Cardiac muscle cell (in vitro differentiated cells and primary cell): ENCODE measurements around the gene TUSC1. TPM values are rescaled to one million over a fixed set of nuclear protein-coding genes. Genes with fewer than 3 reads are reported as not detected.

Experiments
- DNase-seq, 2 donors: peaks; one replicate each; pipeline versions ENCODE4 v3.0.0 to v3.0.0-alpha.2; 2010 to 2017; ENCODE audit warnings: low read depth in 1 of 2, low spot score in 1 of 2
- H3K27ac ChIP-seq: fragments of 200-600 bp; sonication (generic); 2 replicates; pipeline ENCODE4 v1.5.1; 2016
- H3K27me3 ChIP-seq: fragments of 200-600 bp; sonication (generic); 2 replicates; pipeline ENCODE4 v1.6.0; 2016; ENCODE audit warnings: control low read depth
- H3K36me3 ChIP-seq: fragments of 200-600 bp; sonication (generic); 2 replicates; pipeline ENCODE4 v1.5.1; 2016; ENCODE audit warnings: control low read depth
- H3K4me1 ChIP-seq: fragments of 200-600 bp; sonication (generic); 2 replicates; pipeline ENCODE4 v1.8.1; 2017; ENCODE audit warnings: low read depth, mild to moderate bottlenecking, mixed run types
- H3K4me3 ChIP-seq: fragments of 200-600 bp; sonication (generic); 2 replicates; pipeline ENCODE4 v1.5.1; 2016; ENCODE audit warnings: mild to moderate bottlenecking
- H3K9me3 ChIP-seq: fragments of 200-600 bp; sonication (generic); 2 replicates; pipeline ENCODE4 v1.5.1; 2017; ENCODE audit warnings: low read depth, mild to moderate bottlenecking, control low read depth
- CTCF ChIP-seq: IDR thresholded peaks from 2 replicates; pipeline ENCODE4 v1.5.1; 2012; ENCODE audit warnings: low read depth, mild to moderate bottlenecking, low read length
- polyA plus RNA-seq: library from polyadenylated mRNA; unstranded; fragments of >200 nt; fragmentation: Nextera tagmentation; extraction: Ambion mirVana; gene quantifications from 2 replicates; pipeline ENCODE4 v1.2.1, GENCODE V29; 2016
- total RNA-seq: library from RNA; depleted of rRNA; stranded (reverse); fragments of >200 nt; gene quantifications from 2 replicates; pipeline ENCODE4 v1.2.3, GENCODE V29; 2016

Gene TUSC1
- total RNA-seq (29.2 and 36.0 TPM in 2 replicates), polyA plus RNA-seq (27.3 and 30.5 TPM in 2 replicates)

- DNase-seq = peak; percentile 78 to 90
- H3K9me3 ChIP-seq = no peaks in the 10 kb centered on the region
- H3K4me1 ChIP-seq = peaks cover 3% of the 10 kb centered on the region
- H3K4me3 ChIP-seq = peak within 1 kb of the TSS; percentile 58
- no peaks in the 10 kb centered on the region for H3K27me3 ChIP-seq
- H3K27ac ChIP-seq = peak within 1 kb of the TSS; percentile 89
- TF ChIP-seq CTCF = no peak
- no peaks in the 10 kb centered on the region for H3K36me3 ChIP-seq
Observed at GRCh38 chr9:25678147-25678666, at the start of gene TUSC1. TSS of gene TUSC1 (minus strand) at chr9:25678444. CDS start at chr9:25678312, 132 bp downstream.

- no peak overlapping the region for H3K4me3 ChIP-seq
- no peaks in the 10 kb centered on the region for H3K4me1 ChIP-seq
- no peaks in the 10 kb centered on the region for H3K36me3 ChIP-seq
- H3K9me3 ChIP-seq = no peaks in the 10 kb centered on the region
- no peak for TF ChIP-seq CTCF
- H3K27ac ChIP-seq = no peak overlapping the region
- H3K27me3 ChIP-seq = no peaks in the 10 kb centered on the region
- DNase-seq = no peak
Observed at GRCh38 chr9:25726871-25727410, 48.7 kb upstream of the TUSC1 start.

- Histone ChIP-seq H3K27ac (no peak overlapping the region), H3K4me3 (no peak overlapping the region), H3K4me1 (no peaks in the 10 kb centered on the region), H3K36me3 (no peaks in the 10 kb centered on the region), H3K27me3 (no peaks in the 10 kb centered on the region), H3K9me3 (no peaks in the 10 kb centered on the region)
- TF ChIP-seq CTCF = no peak
- peak in 1 of 2 donors; percentile 34 for DNase-seq
Observed at GRCh38 chr9:25724424-25724823, 46.2 kb upstream of the TUSC1 start.

GRCh38 chr9:25716220-25716872, 38.1 kb upstream of the TUSC1 start:
- Histone ChIP-seq H3K4me3 (no peak overlapping the region), H3K9me3 (no peaks in the 10 kb centered on the region), H3K4me1 (peaks cover 17% of the 10 kb centered on the region), H3K27me3 (no peaks in the 10 kb centered on the region), H3K27ac (peak overlapping the region; percentile 6), H3K36me3 (no peaks in the 10 kb centered on the region)
- peak; percentile 87 for TF ChIP-seq CTCF
- peak; percentile 61 to 92 for DNase-seq

GRCh38 chr9:25709941-25710340, 31.7 kb upstream of the TUSC1 start:
- Histone ChIP-seq H3K4me3 (no peak overlapping the region), H3K27ac (no peak overlapping the region), H3K4me1 (peaks cover 7% of the 10 kb centered on the region), H3K27me3 (no peaks in the 10 kb centered on the region), H3K9me3 (no peaks in the 10 kb centered on the region), H3K36me3 (no peaks in the 10 kb centered on the region)
- TF ChIP-seq CTCF = no peak
- no peak for DNase-seq
